HepG2 (cell line): Measurements from ENCODE around the gene DPCD. TPM values are rescaled to one million over a fixed set of nuclear protein-coding genes. Genes with fewer than 3 reads are reported as not detected.

ENCODE experiments used
- ATAC-seq: fragments of 200-7000 bp; cut with Tn5 transposase; 3 replicates; pipeline ENCODE4 v1.9.1; 2020; ENCODE audit warnings: mild to moderate bottlenecking, moderate library complexity
- BruUV-seq: library from RNA; stranded (reverse); fragments of 400-500 nt; replicated peaks from 2 replicates; lab custom pipeline; 2021; lab: Mats Ljungman, UMichigan
- CTCF ChIA-PET: fragments of 300-600 bp; formaldehyde crosslinking; extraction: SDS; loops from one replicate; lab custom pipeline; 2021; ENCODE audit warnings: low total read pairs, inconsistent platforms, low intra/inter-chr PET ratio; lab: Yijun Ruan, JAX
- POLR2A ChIA-PET: fragments of 350-600 bp; sonication (Branson Sonifier 250); formaldehyde crosslinking; loops from one replicate; lab custom pipeline; 2020; ENCODE audit warnings: antibody characterized with exemption, inconsistent platforms; lab: Yijun Ruan, JAX
- DNase-seq: peaks from one replicate; pipeline ENCODE4 v3.0.0-alpha.2; 2015; ENCODE audit warnings: low spot score
- FAIRE-seq: peaks from 3 replicates; lab custom pipeline; 2011; peaks lifted over from hg19 to GRCh38; lab: Jason Lieb, UNC
- H2AFZ ChIP-seq: one replicate; pipeline ENCODE4 v1.6.1; 2011; ENCODE audit warnings: low read length, inconsistent platforms
- H3K27ac ChIP-seq: fragments of 300-600 bp; 3 replicates; pipeline ENCODE4 v1.8.0; 2011; ENCODE audit warnings: mixed run types, mild to moderate bottlenecking, mixed read lengths, low read length, inconsistent platforms; ENCODE audit not compliant: insufficient read depth; ENCODE audit errors: extremely low read length
- H3K27me3 ChIP-seq, 2 experiments: fragments of 200-600 bp in 1 of 2; 2 replicates in 1 of 2; 3 replicates in 1 of 2; pipeline versions ENCODE4 v1.6.0 to v1.8.0; 2011; ENCODE audit warnings: low read length in 2 of 2, mild to moderate bottlenecking in 2 of 2, moderate library complexity in 2 of 2, inconsistent platforms in 1 of 2; ENCODE audit not compliant: insufficient read depth in 2 of 2, control insufficient read depth in 1 of 2
- H3K36me3 ChIP-seq, 2 experiments: fragments of 200-600 bp in 1 of 2; replicated peaks in 1 of 2; 2 replicates in 1 of 2; 3 replicates in 1 of 2; pipeline versions ENCODE4 v1.5.1 to v1.8.0; 2011; ENCODE audit warnings: low read length in 2 of 2, inconsistent platforms in 1 of 2; ENCODE audit not compliant: insufficient read depth in 2 of 2, control insufficient read depth in 1 of 2
- H3K4me1 ChIP-seq: 2 replicates; pipeline ENCODE4 v1.5.1; 2012; ENCODE audit warnings: low read length, inconsistent platforms; ENCODE audit not compliant: insufficient read depth
- H3K4me2 ChIP-seq: 2 replicates; pipeline ENCODE4 v1.6.0; 2011; ENCODE audit warnings: low read depth, low read length, inconsistent platforms
- H3K4me3 ChIP-seq, 3 experiments: fragments of 200-600 bp in 1 of 3; sonication (generic), shearing (Covaris generic) in 1 of 3; replicated peaks in 1 of 3; 2 replicates each; pipeline ENCODE4 v1.5.1; 2011 to 2016; ENCODE audit warnings: low read length in 3 of 3, inconsistent platforms in 2 of 3, low read depth in 2 of 3, mild to moderate bottlenecking in 2 of 3, control low read depth in 1 of 3, mixed read lengths in 1 of 3; ENCODE audit not compliant: insufficient read depth in 1 of 3
- H3K79me2 ChIP-seq: one replicate; pipeline ENCODE4 v1.6.1; 2011; ENCODE audit warnings: low read length, inconsistent platforms; ENCODE audit not compliant: insufficient read depth
- H3K9ac ChIP-seq: 2 replicates; pipeline ENCODE4 v1.6.0; 2011; ENCODE audit warnings: mild to moderate bottlenecking, low read depth, low read length, inconsistent platforms; ENCODE audit not compliant: insufficient read depth
- H3K9me3 ChIP-seq: 2 replicates; pipeline ENCODE4 v1.5.1; 2012; ENCODE audit warnings: mild to moderate bottlenecking, low read length
- H4K20me1 ChIP-seq: 2 replicates; pipeline ENCODE4 v1.6.0; 2011; ENCODE audit warnings: inconsistent platforms, mild to moderate bottlenecking, low read length, moderate library complexity; ENCODE audit not compliant: insufficient read depth
- CTCF ChIP-seq: sonication (generic); formaldehyde crosslinking; IDR thresholded peaks from 2 replicates; pipeline ENCODE4 v1.5.0; 2020; ENCODE audit warnings: mild to moderate bottlenecking, missing genetic modification reagents, moderate library complexity
- EZH2 ChIP-seq: conservative IDR thresholded peaks from 2 replicates; pipeline ENCODE4 v1.6.1; 2012; ENCODE audit warnings: mild to moderate bottlenecking, low read depth, low read length, moderate library complexity
- FOXA1 ChIP-seq, 2 experiments: fragments of 450-650 bp in 1 of 2; sonication (generic) in 1 of 2; formaldehyde crosslinking in 1 of 2; IDR thresholded peaks; 2 replicates each; pipeline versions ENCODE4 v1.4.0 to v1.6.1; 2016 to 2020; ENCODE audit warnings: missing genetic modification reagents in 1 of 2
- HES4 ChIP-seq: sonication (generic); formaldehyde crosslinking; IDR thresholded peaks from 2 replicates; pipeline ENCODE4 v1.9.0; 2021; ENCODE audit warnings: mild to moderate bottlenecking, missing genetic modification reagents, borderline replicate concordance
- IRF9 ChIP-seq: sonication (generic); formaldehyde crosslinking; IDR thresholded peaks from 2 replicates; pipeline ENCODE4 v1.8.0; 2022; ENCODE audit warnings: missing genetic modification reagents, mild to moderate bottlenecking, borderline replicate concordance
- MIXL1 ChIP-seq: IDR thresholded peaks from 2 replicates; pipeline ENCODE4 v1.6.1; 2016
- NFATC3 ChIP-seq: sonication (generic); formaldehyde crosslinking; IDR thresholded peaks from 2 replicates; pipeline ENCODE4 v1.5.1; 2020; ENCODE audit warnings: mild to moderate bottlenecking, missing genetic modification reagents
- NFYB ChIP-seq: sonication (generic); formaldehyde crosslinking; IDR thresholded peaks from 2 replicates; pipeline ENCODE4 v1.4.0; 2020; ENCODE audit warnings: missing genetic modification reagents
- TOPORS ChIP-seq: sonication (generic); formaldehyde crosslinking; IDR thresholded peaks from 2 replicates; pipeline ENCODE4 v1.8.0; 2023; ENCODE audit warnings: mild to moderate bottlenecking, missing genetic modification reagents
- U2AF1 ChIP-seq: fragments of 200-400 bp; formaldehyde crosslinking; optimal IDR thresholded peaks from 2 replicates; pipeline ENCODE3; 2017; ENCODE audit warnings: mild to moderate bottlenecking, low read depth, low read length
- ZFP37 ChIP-seq: sonication (generic); formaldehyde crosslinking; IDR thresholded peaks from 2 replicates; pipeline ENCODE4 v1.4.0; 2020; ENCODE audit warnings: missing genetic modification reagents, borderline replicate concordance
- ZMYM2 ChIP-seq: sonication (generic); formaldehyde crosslinking; IDR thresholded peaks from 2 replicates; pipeline ENCODE4 v1.8.0; 2022; ENCODE audit warnings: mild to moderate bottlenecking, missing genetic modification reagents
- ZNF547 ChIP-seq: sonication (generic); formaldehyde crosslinking; IDR thresholded peaks from 2 replicates; pipeline ENCODE4 v1.5.1; 2020; ENCODE audit warnings: mild to moderate bottlenecking, missing genetic modification reagents
- ZNF569 ChIP-seq: sonication (generic); formaldehyde crosslinking; IDR thresholded peaks from 2 replicates; pipeline ENCODE4 v1.5.0; 2020; ENCODE audit warnings: mild to moderate bottlenecking, missing genetic modification reagents, moderate library complexity, borderline replicate concordance
- ZNF780A ChIP-seq: sonication (generic); formaldehyde crosslinking; IDR thresholded peaks from 2 replicates; pipeline ENCODE4 v1.8.0; 2022; ENCODE audit warnings: mild to moderate bottlenecking, missing genetic modification reagents, moderate library complexity
- whole genome bisulfite sequencing: methylation state at CpG from one replicate; pipeline ENCODE4 v1.1.6; 2017; ENCODE audit warnings: low lambda C conversion rate; 5-methylcytosine and 5-hydroxymethylcytosine counted together
- in situ Hi-C: cut with HindIII; loops from 2 replicates; pipeline ENCODE4 v1.10.0; 2017; ENCODE audit warnings: low pct_unique_long_range_greater_than_20kb; ENCODE audit not compliant: extremely low pct_ligation_motif_present
- intact Hi-C: fragments of 100-400 bp; cut with micrococcal nuclease; formaldehyde crosslinking; loops from one replicate; pipeline ENCODE4 v1.10.0; 2022; ENCODE audit not compliant: unreplicated experiment
- polyA plus RNA-seq, 8 experiments: library from polyadenylated mRNA; depleted of rRNA in 3 of 8; stranded (reverse) in 7 of 8; unstranded in 1 of 8; fragments of >200 nt; fragmentation: Illumina TruSeq in 4 of 8; extraction: Trizol in 4 of 8; gene quantifications; 2 replicates each; pipeline versions ENCODE4 v1.2.1 to v1.2.3, GENCODE V29; 2011 to 2016; ENCODE audit warnings: low read depth in 4 of 8, missing spikeins in 1 of 8, mixed read lengths in 1 of 8; ENCODE audit not compliant: insufficient read depth in 1 of 8
- total RNA-seq, 5 experiments: library from RNA; depleted of rRNA; stranded (reverse); fragments of >200 nt; fragmentation: Illumina TruSeq; extraction: Trizol; gene quantifications; 2 replicates each; pipeline ENCODE4 v1.2.3, GENCODE V29; 2016; ENCODE audit warnings: low read depth in 1 of 5
- TF ChIP-seq, protein P1 (sequence below): sonication (generic); formaldehyde crosslinking; IDR thresholded peaks from 2 replicates; pipeline ENCODE4 v1.5.0; 2020; ENCODE audit warnings: mild to moderate bottlenecking, missing genetic modification reagents
- TF ChIP-seq, protein P2 (sequence below): sonication (generic); formaldehyde crosslinking; IDR thresholded peaks from 2 replicates; pipeline ENCODE4 v1.4.0; 2020; ENCODE audit warnings: missing genetic modification reagents

The DPCD gene
- total and polyA plus RNA-seq, 2 of the 13 experiments (the other 11 are each of a cell fraction or from before 2014, with no cell fraction given), result 25.2 to 27.0 TPM

- CTCF ChIA-PET, result no interaction called here
- POLR2A ChIA-PET, result interaction anchor here (0.7 kb wide), 1 partner anchor 1313 kb away, joined by 3 read pairs; no protein-coding TSS in a partner anchor
- intact Hi-C loops, result no loop called here
- H4K20me1 ChIP-seq, result no peaks in the 10 kb centered on the region
- H3K79me2 ChIP-seq, result no peaks in the 10 kb centered on the region
- H3K4me3 ChIP-seq, result no peak overlapping the region
- H3K27me3 ChIP-seq, result no peaks in the 10 kb centered on the region
- no peak overlapping the region for H3K4me2 ChIP-seq
- no peaks in the 10 kb centered on the region for H3K9me3 ChIP-seq
- 100% methylated on average over 2 of the region's 2 CpGs for WGBS
- no peak overlapping the region for H2AFZ ChIP-seq
- no peaks in the 10 kb centered on the region for H3K4me1 ChIP-seq
- FAIRE-seq, result no peak
- H3K36me3 ChIP-seq, result peaks cover 5 to 33% of the 10 kb centered on the region in 2 experiments; a peak in 3 of 5 replicates
- no peak for DNase-seq
- no peak overlapping the region for H3K9ac ChIP-seq
- ATAC-seq, result no peak
- no TSS peak for BruUV-seq
- H3K27ac ChIP-seq, result no peak overlapping the region
- in situ Hi-C loops, result no loop called here
- no peak for TF ChIP-seq ZNF547
- TF ChIP-seq, protein P1, sequence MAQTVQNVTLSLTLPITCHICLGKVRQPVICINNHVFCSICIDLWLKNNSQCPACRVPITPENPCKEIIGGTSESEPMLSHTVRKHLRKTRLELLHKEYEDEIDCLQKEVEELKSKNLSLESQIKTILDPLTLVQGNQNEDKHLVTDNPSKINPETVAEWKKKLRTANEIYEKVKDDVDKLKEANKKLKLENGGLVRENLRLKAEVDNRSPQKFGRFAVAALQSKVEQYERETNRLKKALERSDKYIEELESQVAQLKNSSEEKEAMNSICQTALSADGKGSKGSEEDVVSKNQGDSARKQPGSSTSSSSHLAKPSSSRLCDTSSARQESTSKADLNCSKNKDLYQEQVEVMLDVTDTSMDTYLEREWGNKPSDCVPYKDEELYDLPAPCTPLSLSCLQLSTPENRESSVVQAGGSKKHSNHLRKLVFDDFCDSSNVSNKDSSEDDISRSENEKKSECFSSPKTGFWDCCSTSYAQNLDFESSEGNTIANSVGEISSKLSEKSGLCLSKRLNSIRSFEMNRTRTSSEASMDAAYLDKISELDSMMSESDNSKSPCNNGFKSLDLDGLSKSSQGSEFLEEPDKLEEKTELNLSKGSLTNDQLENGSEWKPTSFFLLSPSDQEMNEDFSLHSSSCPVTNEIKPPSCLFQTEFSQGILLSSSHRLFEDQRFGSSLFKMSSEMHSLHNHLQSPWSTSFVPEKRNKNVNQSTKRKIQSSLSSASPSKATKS, result no peak
- TF ChIP-seq TOPORS, result no peak
- no peak for TF ChIP-seq IRF9 (CRISPR knock-in tag)
- TF ChIP-seq CTCF (CRISPR knock-in tag), result no peak
- TF ChIP-seq, protein P2, sequence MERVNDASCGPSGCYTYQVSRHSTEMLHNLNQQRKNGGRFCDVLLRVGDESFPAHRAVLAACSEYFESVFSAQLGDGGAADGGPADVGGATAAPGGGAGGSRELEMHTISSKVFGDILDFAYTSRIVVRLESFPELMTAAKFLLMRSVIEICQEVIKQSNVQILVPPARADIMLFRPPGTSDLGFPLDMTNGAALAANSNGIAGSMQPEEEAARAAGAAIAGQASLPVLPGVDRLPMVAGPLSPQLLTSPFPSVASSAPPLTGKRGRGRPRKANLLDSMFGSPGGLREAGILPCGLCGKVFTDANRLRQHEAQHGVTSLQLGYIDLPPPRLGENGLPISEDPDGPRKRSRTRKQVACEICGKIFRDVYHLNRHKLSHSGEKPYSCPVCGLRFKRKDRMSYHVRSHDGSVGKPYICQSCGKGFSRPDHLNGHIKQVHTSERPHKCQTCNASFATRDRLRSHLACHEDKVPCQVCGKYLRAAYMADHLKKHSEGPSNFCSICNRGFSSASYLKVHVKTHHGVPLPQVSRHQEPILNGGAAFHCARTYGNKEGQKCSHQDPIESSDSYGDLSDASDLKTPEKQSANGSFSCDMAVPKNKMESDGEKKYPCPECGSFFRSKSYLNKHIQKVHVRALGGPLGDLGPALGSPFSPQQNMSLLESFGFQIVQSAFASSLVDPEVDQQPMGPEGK (CRISPR knock-in tag), result no peak
- no peak for TF ChIP-seq ZNF569 (CRISPR knock-in tag)
- no peak for TF ChIP-seq U2AF1
- no peak for TF ChIP-seq FOXA1 (IDR thresholded peaks at IDR 0.05)
- no peak for TF ChIP-seq FOXA1 (CRISPR knock-in tag; IDR thresholded peaks at IDR 0.05)
- no peak for TF ChIP-seq ZNF780A (CRISPR knock-in tag)
- TF ChIP-seq EZH2, result no peak
- TF ChIP-seq ZFP37 (CRISPR knock-in tag), result no peak
- TF ChIP-seq ZMYM2 (CRISPR knock-in tag), result no peak
- TF ChIP-seq MIXL1 (CRISPR knock-in tag), result no peak
- TF ChIP-seq NFYB, result no peak
- no peak for TF ChIP-seq HES4 (CRISPR knock-in tag)
- TF ChIP-seq NFATC3, result no peak
These were observed 68.8 kb downstream of the DPCD start for GRCh38 chr10:101656890-101657289.
